Omental fat pad (tissue), 4 donors: Measurements from ENCODE around the gene PALD1. TPM values are rescaled to one million over a fixed set of nuclear protein-coding genes. Genes with fewer than 3 reads are reported as not detected.

ENCODE experiments used
- ATAC-seq: fragments of 150-250 bp; one replicate; pipeline ENCODE4 v1.9.1; 2016; ENCODE audit warnings: mild to moderate bottlenecking, moderate library complexity; ENCODE audit not compliant: low FRiP score
- DNase-seq: peaks from one replicate; pipeline ENCODE4 v3.0.0-alpha.2; 2019; ENCODE audit warnings: low spot score
- CTCF ChIP-seq, 3 donors: fragments of 450-650 bp; IDR thresholded peaks; one replicate each; pipeline ENCODE4 v1.5.1; 2016 to 2017; ENCODE audit warnings: antibody characterized with exemption in 3 of 3, mild to moderate bottlenecking in 3 of 3, moderate library complexity in 2 of 3
- total RNA-seq, 4 donors: library from RNA; depleted of rRNA; stranded (reverse); fragments of >200 nt; gene quantifications; one replicate each; pipeline ENCODE4 v1.1.0, GENCODE V29; 2016

The PALD1 gene
- total RNA-seq, 4 donors from 2014 or later = 3.3 to 12.1 (median 8.0) TPM

GRCh38 chr10:70600512-70601395 is 122.2 kb downstream of the PALD1 start:
- DNase-seq (no peak), ATAC-seq (no peak)
- TF ChIP-seq CTCF (IDR thresholded peaks at IDR 0.05) = no peak

- no peak for TF ChIP-seq CTCF (IDR thresholded peaks at IDR 0.05)
- DNase-seq = no peak
- no peak for ATAC-seq
These were observed 123.2 kb downstream of the PALD1 start for GRCh38 chr10:70601746-70602145.

GRCh38 chr10:70602665-70603448 is 124.3 kb downstream of the PALD1 start, which contains the start of gene PRF1:
Gene PRF1 (minus strand): TSS chr10:70602741. CDS start chr10:70600902, 1,839 bp downstream.
- ATAC-seq = peak; percentile 35
- no peak for TF ChIP-seq CTCF (IDR thresholded peaks at IDR 0.05)
- no peak for DNase-seq

- ATAC-seq (no peak), DNase-seq (no peak)
- no peak for TF ChIP-seq CTCF (IDR thresholded peaks at IDR 0.05)
These were observed 124.9 kb downstream of the PALD1 start for GRCh38 chr10:70603449-70603801.

GRCh38 chr10:70604106-70604505 is 125.5 kb downstream of the PALD1 start:
- no peak for TF ChIP-seq CTCF (IDR thresholded peaks at IDR 0.05)
- ATAC-seq (no peak), DNase-seq (no peak)

- TF ChIP-seq CTCF (IDR thresholded peaks at IDR 0.05) = no peak
- DNase-seq = no peak
These were observed 126.6 kb downstream of the PALD1 start for GRCh38 chr10:70605161-70605560.

More at GRCh38 chr10:70605161-70605560, 126.6 kb downstream of the PALD1 start:
- no peak for ATAC-seq
